HL-60/S4 treated with retinoic acid at 250 ng/mL for 4 days and 3 days (cell line): ENCODE results near the gene EXOC3.

Experiments used
- in situ Hi-C: fragments of 300-500 bp; cut with MboI; formaldehyde crosslinking; loops from 2 replicates; pipeline ENCODE4 v1.7.0; 2022; ENCODE audit warnings: low sequenced_read_pairs

EXOC3 gene

DNA sequence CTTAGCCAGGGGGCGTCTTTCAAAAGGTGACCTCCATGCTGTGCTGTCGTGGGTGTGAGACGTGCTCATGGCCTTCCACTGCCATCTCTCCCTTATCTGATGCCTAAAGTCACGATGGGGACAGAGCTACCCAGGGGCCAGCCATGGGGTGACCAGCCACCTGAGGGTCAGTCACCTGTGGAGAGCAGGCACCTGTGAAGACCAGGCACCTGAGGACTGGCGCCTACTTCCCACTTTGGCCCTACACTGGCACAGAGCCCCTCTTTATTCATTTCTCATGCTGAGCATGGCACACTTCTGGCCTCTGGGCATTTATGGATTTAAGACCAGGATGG is 6.4 kb upstream of the EXOC3 start:
- in situ Hi-C loops: loop anchor here (10.0 kb wide), 1 partner anchor 122 kb away; no protein-coding TSS in a partner anchor

DNA sequence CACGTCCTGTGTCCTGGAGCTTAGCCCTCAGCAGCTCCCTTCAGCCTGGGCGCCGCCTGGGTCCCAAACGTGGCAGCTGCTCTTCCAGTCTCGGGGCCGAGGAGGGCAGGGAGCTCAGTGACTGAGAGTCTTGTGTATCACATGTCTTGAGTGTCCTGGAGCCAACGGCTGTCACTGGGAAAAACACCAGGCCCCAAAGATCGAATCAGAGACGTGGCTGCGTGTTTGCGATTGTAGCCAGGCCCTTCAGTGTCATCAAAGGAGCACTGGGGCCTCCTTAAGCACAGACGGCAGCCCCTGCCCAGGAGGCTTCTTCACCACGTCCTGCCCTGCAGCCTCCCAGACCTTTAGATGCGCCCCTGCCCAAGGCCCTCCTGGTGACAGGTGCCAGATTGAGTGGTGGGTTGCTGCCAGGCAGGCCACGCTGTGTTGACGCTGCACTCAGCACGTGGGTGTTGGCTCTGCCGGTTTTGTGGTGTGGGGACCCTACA is 5.7 kb upstream of the EXOC3 start:
- in situ Hi-C loops: loop anchor here (10.0 kb wide), 1 partner anchor 123 kb away; no protein-coding TSS in a partner anchor

DNA sequence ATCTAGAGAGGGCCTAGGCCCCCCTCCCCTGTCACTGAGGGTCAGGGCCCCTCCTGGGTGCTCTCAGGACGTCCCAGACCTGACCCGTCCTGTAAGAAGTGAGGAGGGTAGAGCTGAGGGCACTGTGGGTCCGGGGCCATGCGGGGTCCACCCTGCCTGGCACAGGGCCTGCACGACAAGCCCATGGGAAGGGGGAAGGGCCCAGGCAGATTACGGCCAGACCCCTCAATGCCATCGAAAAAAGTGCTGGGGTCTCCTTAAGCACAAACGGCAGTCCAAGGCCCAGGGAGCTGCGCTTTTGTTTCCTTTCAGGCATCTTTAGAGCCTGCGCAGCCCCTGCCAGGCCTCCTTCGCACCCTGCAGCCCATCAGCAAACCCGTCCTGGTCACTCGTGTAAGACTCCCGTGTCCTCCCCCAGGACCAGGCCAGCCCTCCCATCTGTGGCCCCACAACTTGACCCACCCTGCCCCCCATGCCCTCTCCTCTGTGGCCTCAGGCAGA is 4.4 kb upstream of the EXOC3 start:
- in situ Hi-C loops: loop anchor here (10.0 kb wide), 1 partner anchor 124 kb away; no protein-coding TSS in a partner anchor

DNA sequence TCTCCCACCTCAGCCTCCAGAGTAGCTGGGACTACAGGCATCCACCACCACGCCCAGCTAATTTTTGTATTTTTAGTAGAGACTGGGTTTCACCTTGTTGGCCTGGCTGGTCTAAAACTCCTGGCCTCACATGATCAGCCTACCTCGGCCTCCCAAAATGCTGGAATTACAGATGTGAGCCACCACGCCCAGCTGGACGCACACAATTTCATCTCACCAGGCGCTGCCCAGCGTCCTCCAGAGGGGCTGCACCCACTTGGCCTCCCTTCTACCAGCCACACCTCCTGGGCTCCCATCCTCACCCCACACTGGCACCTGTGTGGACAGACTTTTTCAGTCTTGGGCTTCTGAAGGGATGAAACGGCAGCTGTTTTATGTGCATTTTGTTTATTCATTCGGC is 3.8 kb upstream of the EXOC3 start:
- in situ Hi-C loops: loop anchor here (10.0 kb wide), 1 partner anchor 124 kb away; no protein-coding TSS in a partner anchor

DNA sequence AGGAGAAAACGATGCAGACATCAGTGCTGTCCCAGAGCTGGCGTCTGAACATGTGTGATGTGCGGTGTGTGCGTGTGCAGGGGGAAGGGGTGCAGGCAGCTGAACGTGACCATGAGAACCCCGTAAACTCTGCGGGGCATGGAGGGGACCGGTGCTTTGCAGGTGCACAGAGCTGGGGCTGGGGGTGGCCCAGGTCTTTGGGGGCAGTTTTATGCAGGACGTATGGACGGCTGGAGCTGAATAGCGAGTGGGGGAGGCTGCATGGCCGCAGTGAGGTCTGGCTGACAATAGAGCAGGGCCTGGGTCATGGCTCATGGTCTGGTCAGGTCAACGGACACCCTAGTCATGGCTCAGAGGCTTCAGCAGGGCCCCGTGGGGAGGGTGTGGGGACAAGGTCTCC is 3.3 kb upstream of the EXOC3 start:
- in situ Hi-C loops: loop anchor here (10.0 kb wide), 1 partner anchor 125 kb away; no protein-coding TSS in a partner anchor

DNA sequence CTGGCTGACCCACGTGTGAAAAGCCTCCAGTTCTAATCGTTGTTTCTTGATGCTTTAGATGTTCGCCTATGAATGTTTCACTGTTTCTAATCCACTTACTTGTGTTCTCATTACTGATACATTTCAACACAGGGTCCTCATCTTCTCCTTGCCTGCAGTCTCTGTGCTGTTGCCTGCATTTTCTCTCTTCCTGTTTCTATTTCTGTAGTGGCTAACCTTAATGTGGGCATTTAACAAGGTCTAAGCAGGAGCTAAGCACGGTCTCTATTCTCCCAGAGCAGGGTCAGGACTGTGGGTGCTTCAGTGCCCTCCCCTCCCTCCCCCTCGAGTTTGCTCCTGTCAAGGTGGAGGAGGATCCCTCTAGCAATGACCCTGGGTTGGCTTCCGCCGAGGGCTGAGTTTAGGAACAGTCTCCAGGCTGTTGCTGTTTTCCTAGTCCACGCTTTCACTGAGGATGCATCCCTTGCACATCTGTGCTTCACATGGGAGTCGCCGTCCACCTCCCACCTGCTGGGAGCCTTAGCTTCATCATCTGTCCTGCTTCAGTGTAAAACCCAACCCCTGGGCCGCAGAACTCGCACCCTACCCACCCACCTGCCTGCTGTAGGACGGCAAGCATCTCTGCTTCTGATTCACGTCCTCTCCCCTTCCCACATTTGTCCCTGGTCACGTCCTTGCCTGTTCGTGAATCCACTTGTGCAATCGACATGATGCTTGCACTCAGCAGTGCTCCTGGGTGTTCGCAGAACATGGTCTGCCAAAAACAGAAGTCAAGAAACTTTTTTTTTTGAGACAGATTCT is 2.4 kb upstream of the EXOC3 start:
- in situ Hi-C loops: no loop called here

DNA sequence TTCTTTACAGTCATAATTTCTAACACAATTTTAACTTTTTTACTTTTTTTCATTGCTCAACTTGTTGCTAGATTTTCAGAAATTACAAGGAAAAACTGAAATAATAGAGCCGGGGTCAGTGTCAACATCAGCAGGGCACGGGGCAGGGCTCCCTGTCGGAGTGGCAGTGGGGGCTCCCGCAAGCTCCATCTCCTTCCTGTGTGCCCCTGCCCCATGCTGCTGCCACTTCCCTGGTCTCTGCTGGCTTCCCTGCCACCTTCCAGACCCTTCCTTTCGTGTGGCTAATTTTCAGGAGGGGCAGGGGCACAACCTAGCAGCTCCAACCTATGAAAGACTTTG is 1.0 kb upstream of the EXOC3 start:
- in situ Hi-C loops: no loop called here

DNA sequence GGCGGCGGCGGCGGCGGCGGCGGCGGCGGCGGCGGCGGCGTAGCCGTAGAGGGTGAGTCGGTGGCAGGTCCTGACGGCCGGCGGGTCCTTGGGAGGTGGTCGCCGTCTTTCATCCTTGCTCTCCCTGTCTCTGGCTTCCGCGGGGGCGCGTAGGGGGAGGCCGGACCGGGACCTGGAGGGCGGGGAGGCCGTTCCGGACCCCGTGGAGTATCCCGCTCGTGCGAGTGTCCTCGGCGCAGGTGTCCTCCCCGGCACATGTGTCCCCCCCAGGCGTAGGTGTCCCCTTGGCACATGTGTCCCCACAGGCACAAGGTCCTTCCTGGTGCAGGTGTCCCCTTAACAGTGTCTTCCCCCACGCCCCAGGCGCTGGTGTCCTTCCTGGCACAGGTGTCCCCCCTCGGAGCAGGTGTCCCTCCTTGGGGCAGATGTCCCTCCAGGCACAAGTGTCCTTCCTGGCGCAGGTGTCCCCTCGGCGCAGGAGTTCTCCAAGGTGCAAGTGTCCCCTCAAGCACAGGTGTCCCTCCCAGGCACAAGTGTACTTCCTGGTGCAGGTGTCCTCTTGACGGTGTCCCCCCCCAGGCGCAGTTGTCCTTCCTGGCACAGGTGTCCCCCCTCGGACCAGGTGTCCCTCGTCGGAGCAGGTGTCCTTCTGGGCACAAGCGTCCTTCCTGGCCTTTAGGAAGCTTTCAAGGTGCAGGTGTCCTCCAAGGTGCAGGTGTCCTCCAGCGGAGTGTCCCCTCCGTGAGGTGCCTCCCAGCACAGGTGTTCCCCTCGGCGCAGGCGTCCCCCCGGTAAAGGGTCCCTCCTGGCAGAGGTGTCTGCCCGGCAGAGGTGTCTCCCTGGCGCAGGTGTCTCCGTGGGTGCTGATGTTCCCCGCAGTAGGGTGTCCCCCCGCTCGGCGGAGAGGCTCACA is 519 bp downstream of the EXOC3 start:
- in situ Hi-C loops: no loop called here

DNA sequence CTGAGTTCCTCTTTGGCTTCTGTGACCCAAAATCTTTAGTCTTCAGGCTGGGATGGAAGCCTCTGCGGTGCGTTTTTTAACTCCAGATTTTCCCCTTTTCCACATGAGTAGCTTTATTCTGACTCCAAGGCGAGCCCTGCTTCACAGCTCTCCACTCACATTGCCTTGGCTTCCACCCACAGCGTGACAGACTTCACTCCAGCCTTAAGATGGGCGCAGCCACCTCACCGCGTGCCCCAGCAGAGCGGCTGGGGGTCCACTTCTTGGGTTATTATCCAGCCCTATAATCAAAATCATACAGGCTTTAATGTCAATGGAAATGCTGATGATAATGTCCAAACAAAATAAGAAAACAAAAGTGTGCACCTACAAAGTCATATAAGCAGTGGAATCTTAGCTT is 1.2 kb downstream of the EXOC3 start:
- in situ Hi-C loops: no loop called here

DNA sequence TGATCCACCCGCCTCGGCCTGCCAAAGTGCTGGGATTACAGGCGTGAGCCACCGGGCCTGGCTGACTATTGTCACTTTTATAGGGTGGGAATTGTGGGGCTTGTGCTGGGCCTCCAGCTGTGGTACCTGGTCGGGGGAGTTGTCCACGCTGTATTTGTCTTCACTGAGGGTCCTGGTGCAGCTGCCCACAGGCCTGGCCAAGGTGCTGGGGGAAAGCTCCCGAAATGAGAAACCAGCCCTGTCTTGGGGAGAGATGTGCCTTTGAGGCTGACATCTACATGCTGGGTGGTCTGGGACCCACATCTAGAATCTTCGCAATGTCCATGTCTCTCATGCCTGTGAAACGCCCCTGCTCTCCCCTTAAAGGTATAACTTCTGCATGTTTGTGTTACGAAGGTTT is 2.6 kb downstream of the EXOC3 start:
- in situ Hi-C loops: no loop called here

DNA sequence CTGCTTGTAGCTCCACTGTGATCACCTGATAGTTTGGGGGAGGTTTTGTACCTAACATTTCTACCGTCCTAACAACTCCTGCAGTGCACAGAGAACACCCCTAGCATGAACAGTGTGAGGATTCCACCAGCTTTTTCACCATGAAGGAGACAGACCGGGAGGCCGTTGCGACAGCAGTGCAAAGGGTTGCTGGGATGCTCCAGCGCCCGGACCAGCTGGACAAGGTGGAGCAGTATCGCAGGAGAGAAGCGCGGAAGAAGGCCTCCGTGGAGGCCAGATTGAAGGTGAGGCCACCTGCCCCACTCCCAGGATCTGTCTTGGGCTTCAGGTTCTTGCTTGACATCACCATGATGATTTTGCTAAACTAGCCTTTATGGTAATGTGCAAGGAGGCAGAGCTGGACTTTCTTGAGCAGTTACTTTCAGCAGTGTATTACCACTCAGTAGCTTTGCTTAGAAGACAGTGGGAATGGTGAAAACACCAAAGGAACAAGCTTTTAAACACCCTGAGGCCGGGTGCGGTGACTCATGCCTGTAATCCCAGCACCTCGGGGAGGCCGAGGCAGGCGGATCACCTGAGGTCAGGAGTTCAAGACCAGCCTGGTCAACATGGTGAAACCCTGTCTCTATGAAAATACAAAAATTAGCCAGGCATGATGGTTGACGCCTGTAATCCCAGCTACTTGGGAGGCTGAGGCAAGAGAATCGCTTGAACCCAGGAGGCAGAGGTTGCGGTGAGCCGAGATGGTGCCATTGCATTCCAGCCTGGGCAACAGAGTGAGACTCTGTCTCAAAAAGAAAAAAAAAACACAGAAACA is 3.3 kb downstream of the EXOC3 start:
- in situ Hi-C loops: no loop called here

DNA sequence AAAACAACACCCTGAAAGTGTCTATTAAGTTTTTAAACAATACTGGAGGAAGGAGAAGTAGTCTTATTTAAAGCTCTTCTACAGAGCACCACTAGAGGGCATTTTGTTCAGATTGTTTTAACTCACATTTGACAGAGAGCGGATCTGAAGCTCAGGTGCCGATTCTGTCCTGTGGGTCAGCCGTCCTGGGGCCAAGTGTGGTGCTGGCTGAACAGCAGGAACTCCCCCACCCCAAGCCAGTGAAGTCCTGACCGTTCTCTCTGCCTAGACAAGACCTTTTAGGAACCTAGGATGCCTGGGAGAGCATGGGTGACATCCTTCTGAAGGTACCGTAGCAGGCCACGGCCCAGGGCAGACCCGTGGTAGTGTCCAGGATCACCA is 3.9 kb downstream of the EXOC3 start:
- in situ Hi-C loops: no loop called here

DNA sequence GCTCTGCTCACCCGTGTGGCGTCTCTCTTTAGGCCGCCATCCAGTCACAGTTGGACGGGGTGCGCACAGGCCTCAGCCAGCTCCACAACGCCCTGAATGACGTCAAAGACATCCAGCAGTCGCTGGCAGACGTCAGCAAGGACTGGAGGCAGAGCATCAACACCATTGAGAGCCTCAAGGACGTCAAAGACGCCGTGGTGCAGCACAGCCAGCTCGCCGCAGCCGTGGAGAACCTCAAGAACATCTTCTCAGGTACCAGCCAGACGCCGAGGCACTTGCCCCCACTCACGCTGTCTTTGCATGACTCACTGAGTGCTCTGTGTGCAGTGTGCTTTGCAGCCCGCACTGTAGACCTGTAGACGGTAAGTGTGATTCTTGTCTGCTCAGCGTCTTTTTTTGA is 4.5 kb downstream of the EXOC3 start:
- in situ Hi-C loops: no loop called here

DNA sequence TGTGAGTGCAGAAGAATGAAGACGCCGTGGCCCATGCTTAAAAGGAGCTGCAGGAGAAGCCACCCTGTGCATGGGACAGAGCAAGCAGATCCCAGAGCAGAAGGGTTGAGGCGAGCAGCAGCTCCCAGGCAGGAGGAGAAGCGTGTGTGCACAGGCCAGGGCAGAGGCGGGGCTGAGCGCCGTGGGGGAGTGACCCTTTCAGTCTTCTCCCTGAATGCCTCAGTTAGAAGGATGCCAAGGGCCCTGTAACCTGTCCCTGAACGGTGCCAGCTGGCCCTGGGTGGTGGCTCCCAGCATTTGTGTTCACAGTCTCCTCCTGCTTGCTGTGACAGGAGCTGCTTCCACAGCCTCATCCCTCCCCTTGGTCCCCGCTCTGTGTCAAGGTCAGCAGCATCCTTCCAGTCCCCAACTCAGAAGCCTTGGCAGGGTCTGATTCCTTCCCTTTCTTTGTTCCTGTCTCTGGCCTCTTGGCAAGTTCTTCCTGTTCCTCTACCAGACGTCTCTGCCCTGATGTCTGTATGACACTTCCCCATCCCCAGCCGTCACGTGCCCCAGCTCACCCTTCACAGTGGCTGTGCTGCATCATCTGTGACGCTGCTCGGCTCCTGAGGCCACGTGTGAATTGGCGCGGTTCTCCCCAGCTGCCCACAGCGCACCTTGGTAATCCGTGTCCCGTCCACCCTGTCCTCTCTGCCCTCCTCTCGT is 5.2 kb downstream of the EXOC3 start:
- in situ Hi-C loops: no loop called here

DNA sequence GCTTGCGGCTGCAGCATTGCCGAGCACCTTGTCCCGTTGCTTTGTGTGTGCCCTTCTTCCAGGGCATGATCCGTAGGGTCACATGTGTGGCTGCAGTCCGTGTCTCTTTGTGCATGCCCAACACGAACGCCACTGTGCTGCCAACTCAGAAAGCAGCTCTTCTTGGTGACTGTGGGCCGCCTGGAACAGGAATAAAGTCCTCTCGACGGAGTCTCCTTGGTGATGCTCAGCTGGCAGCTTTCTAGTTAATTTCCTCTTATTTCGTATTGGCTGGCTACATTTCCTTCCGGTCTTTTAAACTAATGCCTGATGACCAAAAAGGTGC is 5.8 kb downstream of the EXOC3 start:
- in situ Hi-C loops: no loop called here

DNA sequence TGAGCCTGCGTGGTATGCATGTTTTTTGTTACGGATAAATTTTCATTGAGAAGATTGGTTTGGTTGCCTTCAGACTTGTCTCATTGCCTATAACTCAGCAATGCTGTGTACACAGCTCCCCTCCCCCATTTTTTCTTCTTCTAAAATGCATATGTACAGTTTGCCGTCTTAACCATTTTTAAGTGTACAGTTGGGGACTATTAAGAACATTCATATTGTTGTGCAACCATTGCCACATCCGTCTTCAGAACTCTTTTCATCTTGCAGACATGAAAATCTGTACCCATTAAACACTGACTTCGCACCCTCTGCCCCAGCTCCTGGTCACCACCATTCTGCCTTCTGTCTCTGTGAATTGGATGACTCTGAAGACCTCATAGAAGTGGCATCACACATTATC is 6.2 kb downstream of the EXOC3 start:
- in situ Hi-C loops: no loop called here

DNA sequence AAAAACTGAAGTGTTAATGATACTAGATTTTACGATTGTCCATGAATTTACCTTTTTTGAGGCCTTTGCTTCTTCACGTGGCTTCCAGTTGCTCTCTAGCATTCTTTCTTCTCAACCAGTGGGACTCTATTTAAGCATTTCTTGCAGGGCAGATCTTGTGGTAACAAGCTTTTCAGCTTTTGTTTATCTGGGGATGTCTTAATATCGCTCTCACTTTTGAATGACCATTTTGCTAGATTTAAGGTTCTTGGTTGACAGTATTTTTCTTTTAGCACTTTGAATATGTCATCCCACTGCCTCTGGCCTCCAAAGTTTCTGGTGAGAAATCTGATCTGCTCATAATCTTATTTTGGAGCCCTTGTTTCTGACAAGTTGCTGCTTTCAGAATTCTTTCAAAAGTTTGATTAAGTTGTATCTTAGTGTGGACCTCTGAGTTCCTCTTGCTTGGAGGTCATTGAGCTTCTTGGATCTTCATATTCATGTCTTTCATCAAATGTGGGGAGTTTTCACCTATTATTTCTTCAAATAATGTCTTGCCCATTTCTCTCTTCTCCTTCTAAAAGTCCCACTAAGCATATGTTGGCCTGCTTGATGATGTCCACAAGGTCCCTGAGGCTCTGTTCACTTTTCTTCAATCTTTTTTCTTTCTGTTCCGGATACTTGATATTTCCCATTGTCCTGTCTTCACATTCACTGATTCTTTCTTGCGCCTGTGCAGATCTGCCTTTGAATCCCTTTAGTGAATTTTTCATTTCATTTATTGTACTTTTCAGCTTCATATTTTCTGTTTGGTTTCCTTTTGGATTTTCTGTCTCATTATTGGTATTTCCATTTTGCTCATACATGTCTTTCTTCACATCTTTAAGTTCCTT is 8.8 kb downstream of the EXOC3 start:
- in situ Hi-C loops: no loop called here

DNA sequence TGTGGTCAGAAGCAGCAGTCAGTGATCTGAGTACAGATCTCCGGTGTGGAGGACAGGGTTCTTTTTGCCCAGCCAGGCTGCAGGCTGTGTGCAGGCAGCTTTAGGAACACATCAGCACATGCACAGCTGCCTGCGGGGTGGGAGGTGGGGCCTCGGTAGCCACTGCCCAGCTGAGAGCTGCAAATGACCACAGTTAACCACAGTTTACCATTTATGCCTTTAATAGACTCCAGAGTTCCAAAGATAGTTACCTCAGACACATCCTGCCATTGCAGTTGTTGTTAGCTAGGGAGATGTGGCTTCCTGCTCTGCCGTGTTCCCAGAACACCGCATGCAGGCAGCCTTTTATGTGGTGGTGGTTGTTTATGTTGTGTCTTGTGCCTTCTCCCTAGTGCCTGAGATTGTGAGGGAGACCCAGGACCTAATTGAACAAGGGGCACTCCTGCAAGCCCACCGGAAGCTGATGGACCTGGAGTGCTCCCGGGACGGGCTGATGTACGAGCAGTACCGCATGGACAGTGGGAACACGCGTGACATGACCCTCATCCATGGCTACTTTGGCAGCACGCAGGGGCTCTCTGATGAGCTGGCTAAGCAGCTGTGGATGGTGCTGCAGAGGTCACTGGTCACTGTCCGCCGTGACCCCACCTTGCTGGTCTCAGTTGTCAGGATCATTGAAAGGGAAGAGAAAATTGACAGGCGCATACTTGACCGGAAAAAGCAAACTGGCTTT is 10.2 kb downstream of the EXOC3 start:
- in situ Hi-C loops: no loop called here
